Measurements from ENCODE around the gene CCDC177. TPM values are rescaled to one million over a fixed set of nuclear protein-coding genes. Genes with fewer than 3 reads are reported as not detected.

Gene CCDC177
- total and polyA plus RNA-seq, 2 donors (not counting 1 experiment from before 2014, with no cell fraction given) = not detected

- DNase-seq (ENCODE audit: low read depth in 2 of 2) = peak; percentile 46 to 65
- Histone ChIP-seq H3K4me2 (ENCODE audit: extremely low read depth, insufficient read depth, low read length) (no peak overlapping the region), H3K4me3 (replicated peaks in 1 of 4; ENCODE audit: control extremely low read depth in 1 of 4, insufficient read depth in 1 of 4, low read depth in 3 of 4, low read length in 4 of 4) (no peak overlapping the region), H3K79me2 (ENCODE audit: control insufficient read depth, insufficient read depth, low read length) (no peaks in the 10 kb centered on the region), H3K9me3 (ENCODE audit: control insufficient read depth, insufficient read depth, low read depth, low read length) (no peaks in the 10 kb centered on the region), H4K20me1 (ENCODE audit: control insufficient read depth, extremely low read depth, insufficient read depth, low read length) (no peaks in the 10 kb centered on the region), H3K27me3 (ENCODE audit: control insufficient read depth, insufficient read depth, low read length) (peaks cover 30% of the 10 kb centered on the region), H3K9ac (ENCODE audit: insufficient read depth, low read length) (no peak overlapping the region), H3K36me3 (ENCODE audit: control insufficient read depth, insufficient read depth, low read length) (no peaks in the 10 kb centered on the region), H2AFZ (ENCODE audit: low read length) (no peak overlapping the region), H3K4me1 (ENCODE audit: control insufficient read depth, extremely low read depth, insufficient read depth, low read length) (no peaks in the 10 kb centered on the region), H3K27ac (ENCODE audit: insufficient read depth, low read length) (no peak overlapping the region)
- TF ChIP-seq CTCF (conservative IDR thresholded peaks at IDR 0.05 in 1 of 2, IDR thresholded peaks at IDR 0.05 in 1 of 2; ENCODE audit: low read depth in 1 of 2, low read length in 2 of 2) = peak; percentile 79 to 88
- TF ChIP-seq EZH2 (IDR thresholded peaks at IDR 0.05; ENCODE audit: low read length, missing control alignments) = no peak
Observed at GRCh38 chr14:69535230-69535848, 39.3 kb downstream of the CCDC177 start.

GRCh38 chr14:69532561-69533340 lies 41.9 kb downstream of the CCDC177 start:
- H3K4me3 ChIP-seq (replicated peaks in 1 of 4; ENCODE audit: control extremely low read depth in 1 of 4, insufficient read depth in 1 of 4, low read depth in 3 of 4, low read length in 4 of 4) = no peak overlapping the region
- no peaks in the 10 kb centered on the region for H3K4me1 ChIP-seq (ENCODE audit: control insufficient read depth, extremely low read depth, insufficient read depth, low read length)
- no peak for TF ChIP-seq EZH2 (IDR thresholded peaks at IDR 0.05; ENCODE audit: low read length, missing control alignments)
- TF ChIP-seq CTCF (conservative IDR thresholded peaks at IDR 0.05 in 1 of 2, IDR thresholded peaks at IDR 0.05 in 1 of 2; ENCODE audit: low read depth in 1 of 2, low read length in 2 of 2) = no peak
- no peaks in the 10 kb centered on the region for H3K36me3 ChIP-seq (ENCODE audit: control insufficient read depth, insufficient read depth, low read length)
- H3K4me2 ChIP-seq (ENCODE audit: extremely low read depth, insufficient read depth, low read length) = no peak overlapping the region
- no peak overlapping the region for H3K9ac ChIP-seq (ENCODE audit: insufficient read depth, low read length)
- no peaks in the 10 kb centered on the region for H3K9me3 ChIP-seq (ENCODE audit: control insufficient read depth, insufficient read depth, low read depth, low read length)
- no peak for DNase-seq (ENCODE audit: low read depth in 2 of 2)
- no peak overlapping the region for H2AFZ ChIP-seq (ENCODE audit: low read length)
- no peaks in the 10 kb centered on the region for H4K20me1 ChIP-seq (ENCODE audit: control insufficient read depth, extremely low read depth, insufficient read depth, low read length)
- H3K27me3 ChIP-seq (ENCODE audit: control insufficient read depth, insufficient read depth, low read length) = peaks cover 36% of the 10 kb centered on the region
- no peaks in the 10 kb centered on the region for H3K79me2 ChIP-seq (ENCODE audit: control insufficient read depth, insufficient read depth, low read length)
- no peak overlapping the region for H3K27ac ChIP-seq (ENCODE audit: insufficient read depth, low read length)

GRCh38 chr14:69531135-69531534 lies 43.5 kb downstream of the CCDC177 start:
- no peak overlapping the region for H3K4me2 ChIP-seq (ENCODE audit: extremely low read depth, insufficient read depth, low read length)
- H3K27me3 ChIP-seq (ENCODE audit: control insufficient read depth, insufficient read depth, low read length) = peaks cover 31% of the 10 kb centered on the region
- TF ChIP-seq CTCF (conservative IDR thresholded peaks at IDR 0.05 in 1 of 2, IDR thresholded peaks at IDR 0.05 in 1 of 2; ENCODE audit: low read depth in 1 of 2, low read length in 2 of 2) = no peak
- no peak for TF ChIP-seq EZH2 (IDR thresholded peaks at IDR 0.05; ENCODE audit: low read length, missing control alignments)

More at GRCh38 chr14:69531135-69531534, 43.5 kb downstream of the CCDC177 start:
- no peaks in the 10 kb centered on the region for H3K4me1 ChIP-seq (ENCODE audit: control insufficient read depth, extremely low read depth, insufficient read depth, low read length)
- no peak overlapping the region for H3K4me3 ChIP-seq (replicated peaks in 1 of 4; ENCODE audit: control extremely low read depth in 1 of 4, insufficient read depth in 1 of 4, low read depth in 3 of 4, low read length in 4 of 4)
- no peaks in the 10 kb centered on the region for H3K36me3 ChIP-seq (ENCODE audit: control insufficient read depth, insufficient read depth, low read length)
- DNase-seq (ENCODE audit: low read depth in 2 of 2) = no peak
- H2AFZ ChIP-seq (ENCODE audit: low read length) = no peak overlapping the region
- H4K20me1 ChIP-seq (ENCODE audit: control insufficient read depth, extremely low read depth, insufficient read depth, low read length) = no peaks in the 10 kb centered on the region
- no peaks in the 10 kb centered on the region for H3K9me3 ChIP-seq (ENCODE audit: control insufficient read depth, insufficient read depth, low read depth, low read length)
- H3K27ac ChIP-seq (ENCODE audit: insufficient read depth, low read length) = no peak overlapping the region
- no peaks in the 10 kb centered on the region for H3K79me2 ChIP-seq (ENCODE audit: control insufficient read depth, insufficient read depth, low read length)
- no peak overlapping the region for H3K9ac ChIP-seq (ENCODE audit: insufficient read depth, low read length)

Measured in fibroblast of lung (primary cell).